ENCODE results near the gene CX3CL1.

The CX3CL1 gene

GRCh38 chr16:57405097-57405496, 32.8 kb downstream of the CX3CL1 start:
- no peak for DNase-seq (ENCODE audit: low read depth)

DNA sequence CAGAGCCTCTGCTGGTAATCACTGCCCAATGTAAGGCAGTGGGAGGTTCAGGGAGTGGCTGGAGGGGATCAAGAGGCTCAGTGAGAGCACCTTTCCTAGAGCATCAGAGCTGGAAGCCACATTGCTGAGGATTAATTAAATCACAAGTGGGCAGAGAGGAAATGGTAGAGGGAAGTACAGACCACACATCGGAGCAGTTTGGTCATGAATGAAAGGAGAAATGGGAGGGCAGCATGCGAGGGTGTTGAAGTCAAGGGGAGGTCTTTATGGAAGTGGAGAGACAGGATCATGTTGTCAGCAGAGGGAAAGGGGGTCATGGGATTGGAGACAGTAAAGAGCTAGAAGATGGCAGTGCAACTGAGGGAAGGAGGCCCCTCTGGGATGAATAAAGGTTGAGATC, 34.6 kb downstream of the CX3CL1 start:
- no peak for DNase-seq (ENCODE audit: low read depth)

GRCh38 chr16:57407521-57408353, 35.4 kb downstream of the CX3CL1 start:
- no peak for DNase-seq (ENCODE audit: low read depth)

DNA sequence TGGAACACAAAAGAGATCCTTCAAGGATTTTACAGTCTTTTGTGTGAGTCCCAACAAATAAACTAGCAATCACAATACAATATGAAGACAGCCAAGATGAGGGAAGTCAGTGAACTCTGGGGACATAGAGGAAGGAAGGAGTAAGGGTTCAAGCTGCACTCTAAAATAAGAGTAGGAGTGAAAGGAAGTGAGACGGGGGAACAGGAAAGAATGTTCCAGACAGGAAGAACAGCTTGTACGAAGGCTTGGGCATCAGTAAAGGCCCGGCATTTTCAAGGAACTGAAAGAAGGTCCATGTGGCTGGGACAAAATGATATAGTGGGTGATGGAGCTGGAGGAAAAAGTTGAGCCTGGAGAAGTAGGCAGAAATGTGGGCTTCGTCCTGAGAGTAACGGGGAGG, 36.8 kb downstream of the CX3CL1 start:
- DNase-seq (ENCODE audit: low read depth) = no peak

DNA sequence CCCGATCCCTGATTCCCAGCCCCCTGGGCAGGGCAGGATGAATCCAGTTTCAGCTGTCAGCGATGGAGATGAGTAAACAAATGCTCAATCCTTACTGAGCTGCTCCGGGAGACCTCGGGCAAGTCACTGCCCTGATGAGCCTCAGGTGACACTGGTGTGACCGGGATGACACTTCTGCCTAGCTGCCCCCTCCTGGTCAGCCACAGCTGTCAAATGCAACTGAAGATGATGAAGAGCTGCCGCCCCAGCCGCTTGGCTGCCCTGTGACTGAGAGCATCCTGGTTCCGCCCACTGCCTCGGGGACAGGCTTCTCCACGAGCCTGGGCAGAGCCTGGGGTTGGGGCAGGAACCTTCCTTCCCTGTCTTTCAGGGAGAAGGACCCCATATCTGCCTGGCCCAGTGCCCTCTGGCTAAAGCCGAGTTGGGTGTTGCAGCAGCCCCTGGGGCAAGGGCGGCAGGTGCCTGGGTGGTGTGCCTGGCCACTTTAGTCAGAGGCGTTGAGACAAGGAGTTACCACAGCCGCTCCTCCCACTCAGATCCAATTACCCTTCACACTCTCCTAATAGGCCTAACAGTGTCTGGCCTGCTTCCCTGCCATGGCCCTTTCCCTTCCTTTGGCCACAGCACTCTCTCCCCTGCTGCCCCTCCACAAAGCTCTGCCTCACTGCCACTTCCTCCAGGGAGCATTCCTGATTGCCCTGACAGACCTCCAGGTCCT, 37.7 kb downstream of the CX3CL1 start:
- DNase-seq (ENCODE audit: low read depth) = no peak

DNA sequence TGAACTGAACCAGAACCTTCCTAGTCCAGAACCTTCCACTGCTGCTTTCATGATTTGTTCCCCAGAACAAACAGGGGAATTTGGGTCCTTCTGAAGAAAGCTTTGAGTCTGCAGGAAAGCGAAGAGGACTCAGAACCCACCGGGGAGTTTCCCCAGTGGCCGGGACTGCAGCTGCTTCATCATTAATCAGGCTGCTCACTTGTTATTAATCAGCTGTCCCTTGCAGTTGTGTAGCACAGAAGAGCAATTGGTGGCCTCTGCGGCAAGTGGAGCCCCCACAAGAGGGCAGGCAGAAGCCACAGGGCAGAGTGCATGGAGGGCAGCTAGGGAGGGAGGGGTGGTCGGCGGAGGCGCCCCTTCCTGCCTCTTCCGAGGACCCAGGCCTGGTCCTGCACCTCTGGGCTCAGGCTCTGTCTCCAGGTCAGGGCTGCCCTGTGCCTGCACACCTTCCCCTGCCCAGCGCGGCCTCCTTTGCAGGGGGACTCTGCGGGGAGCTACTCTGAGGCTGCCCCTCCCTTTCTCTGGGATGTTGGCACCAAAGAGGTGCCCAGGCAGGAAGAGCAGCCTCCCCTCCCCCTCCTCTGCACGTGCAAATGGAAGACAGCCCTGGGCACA, 39.2 kb downstream of the CX3CL1 start:
- no peak for DNase-seq (ENCODE audit: low read depth)

DNA sequence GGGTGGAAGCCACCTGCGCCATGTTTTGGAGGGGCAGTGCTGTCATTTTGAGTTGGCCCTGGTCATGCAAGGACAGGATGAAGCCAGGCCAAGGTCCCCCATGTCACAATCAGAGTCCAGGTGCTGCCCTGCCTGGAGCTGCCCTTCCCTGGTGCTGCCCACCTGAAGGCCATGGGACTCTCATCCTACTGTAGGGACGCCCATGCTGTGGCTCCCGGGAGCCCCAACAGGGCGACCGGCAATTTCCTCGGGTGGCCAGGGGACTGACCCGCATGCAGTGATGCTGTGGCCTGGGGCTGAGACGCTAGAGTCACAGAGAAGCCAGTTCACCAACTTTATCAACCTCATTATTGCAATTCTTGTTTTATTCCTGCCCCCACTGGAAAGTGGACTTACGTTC, 40.3 kb downstream of the CX3CL1 start:
- no peak for DNase-seq (ENCODE audit: low read depth)

- no peak for DNase-seq (ENCODE audit: low read depth)
Measured at GRCh38 chr16:57413301-57413730, 41.0 kb downstream of the CX3CL1 start.

GRCh38 chr16:57413733-57414132, 41.4 kb downstream of the CX3CL1 start:
- no peak for DNase-seq (ENCODE audit: low read depth)

DNA sequence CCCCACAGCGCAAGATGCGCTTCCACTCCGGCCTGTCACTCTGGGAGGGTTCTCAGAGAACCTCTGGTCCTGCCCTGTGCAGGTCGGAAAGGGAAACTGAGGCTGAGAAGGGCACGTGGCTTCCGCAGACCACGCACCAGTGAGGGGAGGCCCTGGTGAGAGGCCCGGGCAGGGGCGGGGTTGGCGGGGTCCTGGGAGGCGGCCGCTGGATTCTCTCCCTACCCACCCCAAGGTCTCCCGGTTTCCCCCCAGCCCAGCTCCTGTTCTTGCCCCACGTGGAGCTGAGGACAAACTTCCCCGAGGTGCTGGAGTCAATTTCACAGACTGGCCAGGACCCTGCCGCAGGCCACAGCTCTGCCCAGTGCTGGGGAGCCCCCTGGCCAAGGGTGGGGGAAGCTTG, 43.8 kb downstream of the CX3CL1 start:
- DNase-seq (ENCODE audit: low read depth) = no peak

DNA sequence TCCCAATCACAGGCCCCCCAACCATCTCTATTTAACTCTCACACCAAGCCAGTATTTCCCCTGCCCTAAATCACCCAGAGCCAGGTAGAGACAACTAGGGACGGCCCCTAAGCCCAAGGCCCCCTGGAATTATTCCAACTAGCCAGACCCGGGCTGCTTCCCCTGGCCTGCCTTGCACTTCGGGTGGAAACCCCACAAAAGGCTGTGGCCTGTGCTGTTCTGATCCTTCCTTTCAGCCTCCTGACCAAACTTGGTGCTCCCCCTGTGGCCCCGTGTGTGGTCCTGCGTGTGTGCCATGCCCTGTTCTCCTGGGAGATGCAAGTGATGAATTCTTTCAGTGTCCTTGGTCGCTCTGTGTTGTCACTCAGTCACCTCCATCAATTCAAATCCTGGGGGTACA, 47.2 kb downstream of the CX3CL1 start:
- no peak for DNase-seq (ENCODE audit: low read depth)

GRCh38 chr16:57422026-57422944, 50.0 kb downstream of the CX3CL1 start:
- no peak for DNase-seq (ENCODE audit: low read depth)

DNA sequence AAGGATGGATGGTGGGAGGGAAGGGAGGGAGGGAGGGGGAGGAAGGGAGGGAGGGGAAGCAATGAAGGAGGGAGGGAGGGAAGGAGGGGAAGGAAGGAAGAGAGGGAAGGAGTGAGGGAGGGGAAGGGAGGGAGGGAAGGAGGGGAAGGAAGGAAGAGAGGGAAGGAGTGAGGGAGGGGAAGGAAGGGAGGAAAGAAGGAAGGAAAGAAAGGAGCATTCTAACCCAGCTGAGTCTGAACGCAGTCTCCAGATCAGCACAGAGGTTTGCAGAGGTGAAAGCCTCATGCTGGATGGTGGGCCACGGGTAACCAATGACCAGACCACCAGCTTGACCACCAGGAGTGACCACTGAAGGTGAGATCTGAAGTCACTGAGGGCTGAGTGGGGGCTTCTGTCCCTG, 50.9 kb downstream of the CX3CL1 start:
- no peak for DNase-seq (ENCODE audit: low read depth)

DNA sequence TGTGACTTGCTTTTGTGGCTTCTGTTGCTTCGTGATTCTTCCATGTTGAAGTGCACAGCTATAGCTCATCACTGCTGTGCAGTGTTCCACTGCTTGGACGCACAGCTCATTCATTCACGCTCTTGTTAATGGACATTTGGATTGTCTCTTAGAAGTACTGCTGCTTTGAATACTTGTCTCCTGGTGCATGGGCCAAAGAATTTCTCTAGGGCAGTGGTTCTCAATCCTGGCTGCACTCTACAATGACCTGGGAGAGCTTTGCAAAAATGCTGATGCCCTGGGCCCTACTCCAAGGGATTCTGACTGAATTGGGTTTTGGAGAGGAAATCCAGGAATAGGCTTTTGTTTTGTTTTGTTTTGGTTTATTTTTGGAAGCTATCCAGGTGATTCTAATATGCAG, 52.3 kb downstream of the CX3CL1 start:
- DNase-seq (ENCODE audit: low read depth) = no peak

GRCh38 chr16:57426356-57426755, 54.1 kb downstream of the CX3CL1 start:
- no peak for DNase-seq (ENCODE audit: low read depth)

GRCh38 chr16:57427307-57427706, 55.0 kb downstream of the CX3CL1 start:
- no peak for DNase-seq (ENCODE audit: low read depth)

GRCh38 chr16:57427824-57428223, 55.5 kb downstream of the CX3CL1 start:
- DNase-seq (ENCODE audit: low read depth) = no peak

DNA sequence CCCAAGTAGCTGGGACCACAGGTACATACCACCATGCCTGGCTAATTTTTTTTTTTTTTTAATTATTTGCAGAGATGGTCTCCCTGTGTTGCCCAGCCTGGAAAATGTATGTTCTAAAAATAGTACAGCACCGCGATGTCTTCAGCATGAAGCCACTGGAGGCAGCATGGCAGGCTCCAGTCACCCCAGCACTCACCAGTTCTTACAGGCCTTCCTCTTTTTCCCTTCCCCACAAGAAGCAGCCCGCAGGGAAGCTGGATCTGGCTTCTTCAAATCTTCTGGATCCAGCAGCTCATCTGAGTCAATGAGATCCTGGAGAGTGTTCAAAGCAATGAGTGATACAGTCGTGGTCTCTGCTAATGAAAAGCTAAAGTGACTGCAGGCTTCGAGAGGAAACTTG, 58.7 kb downstream of the CX3CL1 start:
- DNase-seq (ENCODE audit: low read depth) = no peak

DNA sequence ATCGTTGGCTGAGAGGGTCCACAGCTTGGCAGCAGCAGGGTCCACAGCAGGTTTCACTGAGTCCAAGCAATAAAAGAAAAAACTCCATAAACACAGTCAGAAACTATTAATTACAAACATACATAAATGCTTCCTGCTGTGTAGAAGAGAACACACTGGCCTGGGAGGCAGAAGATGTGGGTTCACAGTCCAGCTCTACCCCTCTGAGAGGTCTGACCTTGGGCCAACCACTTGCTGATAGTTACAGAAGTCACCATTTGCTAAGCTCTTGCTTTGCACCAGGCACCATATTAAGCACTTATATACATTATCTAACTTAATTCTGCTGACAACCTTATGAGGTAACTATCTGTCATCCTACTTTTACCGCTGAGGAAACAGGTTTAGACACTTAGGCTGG, 60.2 kb downstream of the CX3CL1 start:
- no peak for DNase-seq (ENCODE audit: low read depth)

- no peak for DNase-seq (ENCODE audit: low read depth)
Measured at GRCh38 chr16:57432989-57433388, 60.7 kb downstream of the CX3CL1 start.

GRCh38 chr16:57434003-57434402, 61.7 kb downstream of the CX3CL1 start:
- DNase-seq (ENCODE audit: low read depth) = no peak

All from GM04503 (cell line).